SK-N-SH (cell line): Measurements from ENCODE around the gene RNF223.

Experiments used
- CTCF ChIP-seq: fragments of 200-600 bp; sonication (generic); IDR thresholded peaks from 2 replicates; pipeline ENCODE4 v1.6.1; 2017; ENCODE audit warnings: antibody characterized with exemption, mild to moderate bottlenecking, moderate library complexity
- EP300 ChIP-seq, 2 experiments: IDR thresholded peaks; 2 replicates each; pipeline versions ENCODE4 v1.4.0 to v1.6.1; 2012; ENCODE audit warnings: borderline replicate concordance in 1 of 2, low read depth in 1 of 2, low read length in 1 of 2
- EZH2phosphoT487 ChIP-seq: fragments of 200-600 bp; sonication (generic); IDR thresholded peaks from 2 replicates; pipeline ENCODE4 v1.6.1; 2017; ENCODE audit warnings: low read depth, mixed run types, mild to moderate bottlenecking, antibody characterized with exemption, moderate library complexity, borderline replicate concordance
- POLR2AphosphoS5 ChIP-seq: IDR thresholded peaks from 2 replicates; pipeline ENCODE4 v1.6.1; 2012; ENCODE audit warnings: low read depth, low read length
- SIN3A ChIP-seq: IDR thresholded peaks from 2 replicates; pipeline ENCODE4 v1.6.1; 2012; ENCODE audit warnings: low read depth, mild to moderate bottlenecking, low read length, moderate library complexity, borderline replicate concordance
- SMC3 ChIP-seq: IDR thresholded peaks from 2 replicates; pipeline ENCODE4 v1.6.1; 2012; ENCODE audit warnings: low read depth, low read length, improper control_type of control experiment
- TCF12 ChIP-seq: IDR thresholded peaks from 2 replicates; pipeline ENCODE4 v1.4.0; 2012
- YY1 ChIP-seq: IDR thresholded peaks from 2 replicates; pipeline ENCODE4 v1.4.0; 2012; ENCODE audit warnings: low read depth, mild to moderate bottlenecking

- TF ChIP-seq POLR2AphosphoS5 = no peak
- no peak for TF ChIP-seq CTCF
- no peak for TF ChIP-seq YY1
- no peak for TF ChIP-seq TCF12
- TF ChIP-seq SMC3 = no peak
- TF ChIP-seq EP300 (IDR thresholded peaks at IDR 0.05; ENCODE audit: borderline replicate concordance in 1 of 2, low read depth in 1 of 2, low read length in 1 of 2) = no peak
- no peak for TF ChIP-seq SIN3A
- TF ChIP-seq EZH2phosphoT487 = no peak
Observed at GRCh38 chr1:1046243-1046642, 27.9 kb downstream of the RNF223 start.
